GM21381 (cell line): ENCODE measurements around the gene ZNF219.

Source experiments
- ATAC-seq: cut with Tn5 transposase; IDR thresholded peaks from one replicate; pipeline ENCODE4 v1.9.1; 2021; ENCODE audit warnings: mild to moderate bottlenecking, moderate library complexity; ENCODE audit not compliant: unreplicated experiment

ZNF219 gene

GRCh38 chr14:21088687-21089086, 9.8 kb downstream of the ZNF219 start:
- no peak for ATAC-seq

- ATAC-seq, result no peak
These were observed 11.0 kb downstream of the ZNF219 start for GRCh38 chr14:21087294-21088091.

- no peak for ATAC-seq
These were observed 11.6 kb downstream of the ZNF219 start for GRCh38 chr14:21086908-21087293.

GRCh38 chr14:21084998-21085853, 13.2 kb downstream of the ZNF219 start:
- ATAC-seq, result no peak

GRCh38 chr14:21084396-21084795, 14.1 kb downstream of the ZNF219 start:
- ATAC-seq, result no peak

GRCh38 chr14:21083565-21084325, 14.7 kb downstream of the ZNF219 start:
- ATAC-seq, result no peak

GRCh38 chr14:21081521-21082142, 16.8 kb downstream of the ZNF219 start:
- no peak for ATAC-seq

- no peak for ATAC-seq
These were observed 19.7 kb downstream of the ZNF219 start for GRCh38 chr14:21078726-21079125.

GRCh38 chr14:21078287-21078686, 20.2 kb downstream of the ZNF219 start:
- no peak for ATAC-seq

- no peak for ATAC-seq
These were observed 20.8 kb downstream of the ZNF219 start for GRCh38 chr14:21077672-21078071.

GRCh38 chr14:21075719-21076437, 22.6 kb downstream of the ZNF219 start:
- ATAC-seq, result no peak

- no peak for ATAC-seq
These were observed 23.8 kb downstream of the ZNF219 start for GRCh38 chr14:21074398-21075272.

GRCh38 chr14:21073921-21074320, 24.5 kb downstream of the ZNF219 start:
- ATAC-seq, result no peak

GRCh38 chr14:21072781-21073339, 25.6 kb downstream of the ZNF219 start:
- no peak for ATAC-seq

GRCh38 chr14:21072031-21072473, 26.4 kb downstream of the ZNF219 start:
- ATAC-seq, result no peak

- peak; percentile 68 for ATAC-seq
These were observed 27.0 kb downstream of the ZNF219 start for GRCh38 chr14:21071225-21072030.

GRCh38 chr14:21070610-21071224, 27.7 kb downstream of the ZNF219 start:
- ATAC-seq, result peak; percentile 20
